Neural cell (in vitro differentiated cells): Measurements from ENCODE around the gene DLAT. TPM values are rescaled to one million over a fixed set of nuclear protein-coding genes. Genes with fewer than 3 reads are reported as not detected.
"Not testable (repeated sequence)": the region's sequence is repeated elsewhere in the genome, so short reads cannot be mapped to it uniquely, and the experiment has no call there.

Experiments
- H2AFZ ChIP-seq: fragments of 200-600, 300-800 bp; sonication (generic), shearing (Covaris generic); 2 replicates; pipeline ENCODE4 v1.6.0; 2014; ENCODE audit warnings: low read depth, mild to moderate bottlenecking, antibody characterized with exemption, low read length, moderate library complexity
- H3F3A ChIP-seq: fragments of 200-600 bp; shearing (Covaris generic); 2 replicates; pipeline ENCODE4 v1.6.1; 2016; ENCODE audit warnings: mild to moderate bottlenecking, moderate library complexity, mixed read lengths, antibody characterized with exemption, low read length; ENCODE audit not compliant: insufficient read depth, poor library complexity, severe bottlenecking
- H3K27ac ChIP-seq: fragments of 200-600, 300-800 bp; sonication (generic), shearing (Covaris generic); 2 replicates; pipeline ENCODE4 v1.5.1; 2014; ENCODE audit warnings: mild to moderate bottlenecking, low read length, moderate library complexity
- H3K27me3 ChIP-seq: fragments of 300-800, 200-600 bp; sonication (generic), shearing (Covaris generic); 2 replicates; pipeline ENCODE4 v1.6.0; 2014; ENCODE audit warnings: mild to moderate bottlenecking, low read depth, low read length, moderate library complexity; ENCODE audit not compliant: insufficient read depth
- H3K36me3 ChIP-seq: fragments of 300-800, 200-600 bp; sonication (generic), shearing (Covaris generic); 2 replicates; pipeline ENCODE4 v1.5.1; 2014; ENCODE audit warnings: mild to moderate bottlenecking, antibody characterized with exemption, low read length, moderate library complexity; ENCODE audit not compliant: insufficient read depth
- H3K4me2 ChIP-seq: fragments of 300-800, 200-600 bp; sonication (generic), shearing (Covaris generic); 2 replicates; pipeline ENCODE4 v1.6.0; 2014; ENCODE audit warnings: mild to moderate bottlenecking, low read length
- H3K4me3 ChIP-seq: fragments of 300-800, 200-600 bp; sonication (generic), shearing (Covaris generic); 2 replicates; pipeline ENCODE4 v1.5.1; 2014; ENCODE audit warnings: mild to moderate bottlenecking, low read length, moderate library complexity
- H3K79me2 ChIP-seq: fragments of 200-600 bp; shearing (Covaris generic); replicated peaks from 2 replicates; pipeline ENCODE4 v1.6.0; 2014; ENCODE audit warnings: mild to moderate bottlenecking, low read length, moderate library complexity; ENCODE audit not compliant: insufficient read depth
- H3K9ac ChIP-seq: fragments of 300-800, 200-600 bp; sonication (generic), shearing (Covaris generic); 2 replicates; pipeline ENCODE4 v1.6.1; 2016; ENCODE audit warnings: mild to moderate bottlenecking, low read length, mixed read lengths
- H3K9me2 ChIP-seq: fragments of 200-600 bp; shearing (Covaris generic); 2 replicates; pipeline ENCODE4 v1.6.1; 2016; ENCODE audit warnings: mild to moderate bottlenecking, low read length, mixed read lengths; ENCODE audit not compliant: insufficient read depth
- H3K9me3 ChIP-seq: fragments of 200-600, 300-800 bp; sonication (generic), shearing (Covaris generic); 2 replicates; pipeline ENCODE4 v1.6.1; 2016; ENCODE audit warnings: mild to moderate bottlenecking, mixed run types, low read length, moderate library complexity, mixed read lengths
- H4K20me1 ChIP-seq: fragments of 200-600 bp; shearing (Covaris generic); 2 replicates; pipeline ENCODE4 v1.6.1; 2016; ENCODE audit warnings: mild to moderate bottlenecking, mixed run types; ENCODE audit not compliant: insufficient read depth
- CTCF ChIP-seq: fragments of 450-650 bp; IDR thresholded peaks from 2 replicates; pipeline ENCODE4 v1.5.1; 2014; ENCODE audit warnings: antibody characterized with exemption, mild to moderate bottlenecking, moderate library complexity; ENCODE audit not compliant: poor library complexity, severe bottlenecking
- EP300 ChIP-seq: fragments of 450-650 bp; conservative IDR thresholded peaks from 2 replicates; pipeline ENCODE4 v1.6.1; 2014; ENCODE audit warnings: antibody characterized with exemption, mild to moderate bottlenecking, moderate library complexity; ENCODE audit not compliant: poor library complexity, severe bottlenecking
- EZH2 ChIP-seq: fragments of 200-600, 300-800 bp; shearing (Covaris generic), sonication (generic); IDR thresholded peaks from 2 replicates; pipeline ENCODE4 v1.6.1; 2014; ENCODE audit warnings: antibody characterized with exemption, low read length, borderline replicate concordance, mild to moderate bottlenecking; ENCODE audit not compliant: insufficient read depth, poor library complexity, severe bottlenecking
- MXI1 ChIP-seq: fragments of 450-650 bp; conservative IDR thresholded peaks from 2 replicates; pipeline ENCODE4 v1.6.1; 2014; ENCODE audit warnings: antibody characterized with exemption, mild to moderate bottlenecking; ENCODE audit not compliant: poor library complexity, severe bottlenecking
- POLR2AphosphoS5 ChIP-seq: IDR thresholded peaks from 2 replicates; pipeline ENCODE4 v1.6.1; 2012
- RAD21 ChIP-seq: fragments of 450-650 bp; conservative IDR thresholded peaks from 2 replicates; pipeline ENCODE4 v1.6.1; 2014; ENCODE audit warnings: antibody characterized with exemption, mild to moderate bottlenecking, moderate library complexity
- REST ChIP-seq: IDR thresholded peaks from 2 replicates; pipeline ENCODE4 v1.6.1; 2012; ENCODE audit warnings: borderline replicate concordance
- SMC3 ChIP-seq: fragments of 450-650 bp; conservative IDR thresholded peaks from 2 replicates; pipeline ENCODE4 v1.6.1; 2014; ENCODE audit warnings: antibody characterized with exemption, mild to moderate bottlenecking, moderate library complexity; ENCODE audit not compliant: poor library complexity
- TAF1 ChIP-seq: IDR thresholded peaks from 2 replicates; pipeline ENCODE4 v1.6.1; 2012; ENCODE audit warnings: low read depth
- polyA plus RNA-seq: library from polyadenylated mRNA; depleted of rRNA; stranded (reverse); fragments of >200 nt; gene quantifications from 2 replicates; pipeline ENCODE4 v1.2.3, GENCODE V29; 2014

Gene DLAT
- polyA plus RNA-seq, 1 donor from 2014 or later, result 38.3 TPM

GRCh38 chr11:112048256-112048655, 23.0 kb downstream of the DLAT start:
- H3F3A ChIP-seq, H3K27me3 ChIP-seq, H3K4me3 ChIP-seq, H3K9me3 ChIP-seq, H3K79me2 ChIP-seq, H4K20me1 ChIP-seq, H2AFZ ChIP-seq, H3K36me3 ChIP-seq, H3K9me2 ChIP-seq, H3K9ac ChIP-seq, H3K27ac ChIP-seq, H3K4me2 ChIP-seq: not testable (repeated sequence)

GRCh38 chr11:112049777-112050176, 24.6 kb downstream of the DLAT start:
- H3F3A ChIP-seq, result no peaks in the 10 kb centered on the region
- no peaks in the 10 kb centered on the region for H3K79me2 ChIP-seq
- H2AFZ ChIP-seq, result no peak overlapping the region
- H3K4me3 ChIP-seq, result no peak overlapping the region
- no peaks in the 10 kb centered on the region for H3K9me2 ChIP-seq
- no peaks in the 10 kb centered on the region for H3K27me3 ChIP-seq
- no peak overlapping the region for H3K9ac ChIP-seq
- TF ChIP-seq REST, result no peak
- no peak for TF ChIP-seq EP300
- TF ChIP-seq TAF1, result no peak
- TF ChIP-seq RAD21, result no peak
- TF ChIP-seq MXI1, result no peak
- H4K20me1 ChIP-seq, result no peaks in the 10 kb centered on the region
- H3K36me3 ChIP-seq, result no peaks in the 10 kb centered on the region
- no peak overlapping the region for H3K27ac ChIP-seq
- no peak overlapping the region for H3K4me2 ChIP-seq
- H3K9me3 ChIP-seq, result no peaks in the 10 kb centered on the region

- no peak for TF ChIP-seq CTCF
- no peak for TF ChIP-seq EZH2
- TF ChIP-seq EP300, result no peak
- TF ChIP-seq MXI1, result no peak
- no peak for TF ChIP-seq TAF1
- no peak for TF ChIP-seq POLR2AphosphoS5
- TF ChIP-seq SMC3, result no peak
- TF ChIP-seq REST, result no peak
- TF ChIP-seq RAD21, result no peak
- H3K9me3 ChIP-seq, result no peaks in the 10 kb centered on the region
- H3K4me3 ChIP-seq, result no peak overlapping the region
- no peak overlapping the region for H3K4me2 ChIP-seq
- H3K27me3 ChIP-seq, result no peaks in the 10 kb centered on the region
- H2AFZ ChIP-seq, result no peak overlapping the region
- H3K27ac ChIP-seq, result no peak overlapping the region
- no peaks in the 10 kb centered on the region for H3K79me2 ChIP-seq
- no peak overlapping the region for H3K9ac ChIP-seq
- no peaks in the 10 kb centered on the region for H4K20me1 ChIP-seq
- no peaks in the 10 kb centered on the region for H3K36me3 ChIP-seq
- no peaks in the 10 kb centered on the region for H3F3A ChIP-seq
- no peaks in the 10 kb centered on the region for H3K9me2 ChIP-seq
Measured at GRCh38 chr11:112050721-112051120, 25.5 kb downstream of the DLAT start.
